Stimulated activated CD4-positive, alpha-beta T cell treated with anti-CD3 and anti-CD28 coated beads, Interleukin-1b, Interleukin-23, amount 100 ng/mL, for 24 hours (primary cell): Measurements from ENCODE around the gene LPAR1.

Experiments
- DNase-seq, 4 experiments: peaks; one replicate each; pipeline ENCODE4 v3.0.0-alpha.2; 2020; ENCODE audit warnings: low read depth in 4 of 4, low spot score in 1 of 4

Gene LPAR1

GRCh38 chr9:110960288-110960687, 78.0 kb downstream of the LPAR1 start:
- no peak for DNase-seq

DNA sequence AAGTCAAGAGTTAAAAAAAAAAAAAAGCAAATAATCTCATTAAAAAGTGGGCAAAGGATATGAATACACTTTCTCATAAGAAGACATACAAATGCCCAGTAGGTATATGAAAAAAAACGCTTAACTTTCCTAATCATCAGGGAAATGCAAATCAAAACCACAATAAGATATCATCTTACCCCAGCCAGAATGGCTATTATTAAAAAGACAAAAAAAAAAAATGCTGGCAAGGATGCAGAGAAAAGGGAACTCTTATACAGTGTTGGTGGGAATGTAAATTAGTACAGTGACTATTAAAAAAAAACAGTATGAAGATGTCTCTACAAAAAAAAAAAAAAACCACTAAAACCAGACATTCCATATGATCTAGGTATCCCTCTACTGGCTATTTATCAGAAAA, 79.4 kb downstream of the LPAR1 start:
- DNase-seq: no peak

- DNase-seq: no peak
Observed at GRCh38 chr9:110954822-110955291, 83.4 kb downstream of the LPAR1 start.

GRCh38 chr9:110952540-110952859, 85.8 kb downstream of the LPAR1 start:
- DNase-seq: no peak

DNA sequence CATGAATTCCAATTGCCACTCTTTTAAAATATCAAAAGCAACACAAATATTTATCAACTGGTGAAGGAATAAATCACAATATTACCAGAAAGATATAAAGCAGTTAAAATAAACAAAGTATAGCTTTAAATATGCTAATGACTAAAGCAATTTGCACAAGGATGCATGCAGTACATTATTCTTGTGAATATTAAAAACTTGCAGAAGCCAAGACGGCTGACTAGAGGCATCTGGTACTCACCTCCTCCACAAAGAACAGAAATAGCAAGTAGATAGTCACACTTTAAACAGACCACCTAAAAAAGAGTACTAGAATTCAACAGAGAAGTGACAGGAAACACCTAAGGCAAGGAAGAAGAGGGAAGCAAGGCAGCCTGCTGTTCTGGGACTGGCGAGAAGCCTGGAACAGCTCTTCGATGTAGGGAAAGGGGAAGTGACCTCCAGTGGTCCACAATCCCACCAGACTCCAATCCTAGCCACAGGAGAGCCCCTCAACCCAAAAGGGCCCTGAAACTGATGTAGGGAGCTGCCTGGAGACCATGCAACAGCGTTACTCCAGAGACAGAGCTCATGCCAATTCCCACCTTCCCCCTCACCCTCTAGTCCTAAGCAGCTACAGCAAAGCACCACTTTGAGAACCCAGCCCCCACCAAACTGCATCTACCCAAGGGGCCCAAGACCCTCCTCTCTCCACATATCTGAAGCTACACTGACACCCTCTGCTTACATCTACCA, 86.3 kb downstream of the LPAR1 start:
- DNase-seq: no peak

DNA sequence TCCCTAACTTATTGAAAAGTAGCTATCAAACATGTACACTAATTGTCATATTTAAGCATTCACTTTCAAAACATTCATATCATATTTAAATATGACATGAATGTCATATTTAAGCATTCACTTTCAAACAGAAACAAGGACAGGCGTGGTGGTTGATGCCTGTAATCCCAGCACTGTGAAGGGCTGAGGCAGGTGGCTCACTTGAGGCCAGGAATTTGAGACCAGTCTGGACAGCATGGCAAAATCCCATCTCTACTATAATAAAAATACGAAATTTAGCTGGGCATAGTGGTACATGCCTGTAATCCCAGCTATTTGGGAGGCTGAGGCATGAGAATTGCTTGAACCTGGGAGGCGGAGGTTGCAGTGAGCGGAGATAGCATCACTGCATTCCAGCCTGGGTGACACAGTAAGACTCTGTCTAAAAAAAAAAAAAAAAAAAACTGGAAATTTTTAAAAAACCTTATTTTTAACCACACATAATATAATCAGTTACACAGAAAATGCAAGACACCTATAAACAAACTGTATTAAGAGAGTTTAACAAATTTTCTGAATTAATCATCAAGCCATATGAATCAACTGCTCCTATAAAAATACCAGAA, 88.1 kb downstream of the LPAR1 start:
- no peak for DNase-seq

- DNase-seq: no peak
Observed at GRCh38 chr9:110949081-110949480, 89.2 kb downstream of the LPAR1 start.

- DNase-seq: no peak
Observed at GRCh38 chr9:110947491-110948044, 90.7 kb downstream of the LPAR1 start.

- no peak for DNase-seq
Observed at GRCh38 chr9:110942522-110942921, 95.7 kb downstream of the LPAR1 start.

- no peak for DNase-seq
Observed at GRCh38 chr9:110940951-110941557, 97.2 kb downstream of the LPAR1 start.

GRCh38 chr9:110939573-110939972, 98.7 kb downstream of the LPAR1 start:
- no peak for DNase-seq

DNA sequence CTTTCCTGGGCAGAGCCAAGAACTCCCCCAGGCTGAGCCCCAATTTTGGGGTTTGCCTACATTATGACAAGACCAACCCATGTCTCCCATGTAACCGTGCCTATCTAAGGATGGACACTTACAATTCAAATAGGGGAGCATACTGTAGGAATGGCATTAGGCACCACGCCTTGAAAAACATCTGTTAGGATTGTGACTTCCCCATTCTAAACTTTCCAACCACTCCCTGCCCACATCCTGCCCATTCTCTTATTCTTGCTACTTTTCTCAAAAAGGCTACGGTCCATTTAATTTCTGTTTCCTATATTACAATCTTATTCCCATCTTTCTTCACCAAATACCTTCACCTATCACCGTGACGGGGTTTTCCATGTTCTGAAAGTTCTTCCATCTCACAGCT, 99.2 kb downstream of the LPAR1 start:
- no peak for DNase-seq

GRCh38 chr9:110938242-110938641, 100.0 kb downstream of the LPAR1 start:
- no peak for DNase-seq

DNA sequence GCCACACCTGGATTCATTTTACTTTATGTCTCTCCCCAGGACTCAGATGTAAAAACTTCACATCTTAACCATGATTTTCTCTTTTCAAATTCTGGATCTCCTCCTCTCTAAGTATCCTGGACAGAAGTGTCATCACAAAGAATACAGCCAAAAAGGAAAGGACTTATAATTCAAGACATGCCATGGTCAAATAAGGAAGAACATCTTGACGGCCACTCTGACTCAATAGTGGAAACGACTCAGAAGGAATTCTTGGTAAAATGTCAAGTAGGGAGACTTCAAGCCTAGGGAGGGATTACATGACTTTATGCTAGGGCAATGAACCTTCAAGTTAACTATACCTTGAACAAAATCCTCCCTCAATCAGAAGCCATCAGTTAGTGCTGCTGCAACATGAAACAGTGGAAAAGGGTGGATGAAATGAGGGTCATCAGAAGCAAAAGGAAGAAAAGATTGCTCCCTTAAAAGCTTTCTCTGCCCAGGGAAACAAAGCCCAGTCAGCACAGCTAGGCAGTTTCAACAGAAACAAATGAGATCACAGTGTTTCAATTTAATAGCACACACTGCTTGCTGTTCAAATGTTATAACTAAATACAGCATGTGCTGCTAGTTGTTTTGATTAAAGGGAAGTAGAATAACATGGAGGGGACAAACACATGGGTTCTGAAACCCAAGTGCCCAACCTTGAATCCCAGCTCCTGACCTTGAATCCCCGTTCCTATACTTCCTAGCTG, 101.4 kb downstream of the LPAR1 start:
- DNase-seq: no peak

- DNase-seq: no peak
Observed at GRCh38 chr9:110936237-110936636, 102.0 kb downstream of the LPAR1 start.

GRCh38 chr9:110935829-110936228, 102.4 kb downstream of the LPAR1 start:
- no peak for DNase-seq

DNA sequence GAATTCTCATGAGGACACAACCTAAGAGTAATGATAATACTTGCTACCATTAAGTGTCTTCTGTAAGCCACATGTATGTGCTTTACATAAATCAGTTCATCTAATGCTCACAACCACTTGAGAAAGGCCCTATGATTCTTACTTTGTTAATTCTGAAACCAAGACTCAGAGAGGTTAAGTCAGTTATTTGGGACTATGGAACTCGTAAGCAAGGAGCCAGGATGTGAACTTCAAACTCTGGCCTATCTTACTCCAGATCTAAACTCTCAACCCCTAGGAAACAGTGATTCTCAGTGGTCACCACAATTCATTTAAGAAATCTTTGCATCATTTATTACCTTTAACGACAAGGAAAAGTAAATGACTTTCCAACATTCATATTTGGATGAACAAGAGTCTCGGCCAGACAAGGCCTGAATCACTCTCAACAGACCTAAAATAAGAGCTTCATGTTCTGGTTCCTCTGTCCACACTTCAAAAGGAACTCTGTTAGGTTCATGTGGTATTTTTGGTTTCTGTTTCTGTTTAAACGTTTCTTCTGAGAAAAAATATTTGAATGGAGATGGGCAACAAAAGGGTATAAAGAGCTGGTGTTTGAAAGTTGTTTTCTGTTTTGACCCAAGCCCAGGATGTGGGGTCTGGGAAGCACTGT, 104.8 kb downstream of the LPAR1 start:
- no peak for DNase-seq

GRCh38 chr9:110932863-110933262, 105.4 kb downstream of the LPAR1 start:
- DNase-seq: no peak

- DNase-seq: no peak
Observed at GRCh38 chr9:110928599-110928998, 109.7 kb downstream of the LPAR1 start.

DNA sequence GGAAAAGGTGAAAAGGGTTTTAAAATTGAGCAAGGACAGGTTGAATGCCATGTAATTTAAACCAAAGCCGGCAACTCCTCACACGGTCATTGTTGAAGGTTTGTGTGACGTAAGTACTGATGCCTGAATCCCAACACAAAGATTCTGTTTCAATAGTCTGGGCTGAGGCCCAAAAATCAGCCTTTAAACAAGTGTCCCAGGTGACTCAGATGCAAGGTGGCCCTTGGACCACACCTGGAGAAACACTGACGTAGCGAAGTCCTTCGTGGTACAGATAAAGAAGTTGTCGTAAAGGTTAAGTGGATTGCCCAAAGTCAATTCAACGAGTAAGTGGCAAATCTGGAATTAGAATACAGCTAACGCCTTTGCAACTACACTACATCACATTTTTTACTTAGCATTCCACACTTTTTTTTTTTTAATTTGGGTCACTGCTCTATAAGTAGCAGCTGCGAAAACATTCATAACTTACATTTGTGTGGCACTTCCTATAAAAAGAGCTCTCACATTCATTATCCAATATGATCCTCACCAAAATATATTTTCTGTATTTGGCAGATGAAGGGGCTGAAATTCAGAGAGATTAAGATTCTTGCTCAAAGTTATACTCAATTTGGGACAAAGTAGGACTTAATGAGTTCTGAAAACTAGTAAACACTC, 111.3 kb downstream of the LPAR1 start:
- DNase-seq: no peak

- DNase-seq: no peak
Observed at GRCh38 chr9:110923601-110924000, 114.7 kb downstream of the LPAR1 start.
